Endodermal cell (in vitro differentiated cells): ENCODE measurements around the gene CLN6. TPM values are rescaled to one million over a fixed set of nuclear protein-coding genes. Genes with fewer than 3 reads are reported as not detected.

Experiments
- DNase-seq: peaks from one replicate; pipeline ENCODE4 v3.0.0-alpha.2; 2017
- H3K27ac ChIP-seq: 2 replicates; pipeline ENCODE4 v1.5.1; 2013; ENCODE audit warnings: mild to moderate bottlenecking, low read depth, low read length, moderate library complexity
- H3K27me3 ChIP-seq: 2 replicates; pipeline ENCODE4 v1.6.1; 2013; ENCODE audit warnings: mild to moderate bottlenecking, low read length, moderate library complexity; ENCODE audit not compliant: insufficient read depth, control insufficient read depth, poor library complexity, severe bottlenecking
- H3K36me3 ChIP-seq: 2 replicates; pipeline ENCODE4 v1.7.0; 2013; ENCODE audit warnings: mild to moderate bottlenecking, low read length, moderate library complexity; ENCODE audit not compliant: control insufficient read depth, insufficient read depth
- H3K4me1 ChIP-seq: one replicate; pipeline ENCODE4 v1.7.0; 2013; ENCODE audit warnings: low read length; ENCODE audit not compliant: control insufficient read depth, insufficient read depth
- H3K4me3 ChIP-seq: 2 replicates; pipeline ENCODE4 v1.5.1; 2013; ENCODE audit warnings: mild to moderate bottlenecking, low read length, moderate library complexity
- H3K9ac ChIP-seq: 2 replicates; pipeline ENCODE4 v1.6.1; 2013; ENCODE audit warnings: mild to moderate bottlenecking, low read length, moderate library complexity; ENCODE audit not compliant: poor library complexity, severe bottlenecking; ENCODE audit errors: extremely low read depth
- H3K9me3 ChIP-seq: 2 replicates; pipeline ENCODE4 v1.6.1; 2013; ENCODE audit warnings: mild to moderate bottlenecking, low read length, moderate library complexity; ENCODE audit not compliant: control insufficient read depth
- H3K27ac Mint-ChIP-seq: 2 replicates; pipeline ENCODE4 v1.8.0; 2020; ENCODE audit warnings: mixed read lengths
- H3K27me3 Mint-ChIP-seq: 2 replicates; pipeline ENCODE4 v1.8.0; 2021; ENCODE audit warnings: mild to moderate bottlenecking, mixed read lengths; ENCODE audit not compliant: insufficient read depth
- H3K36me3 Mint-ChIP-seq: 2 replicates; pipeline ENCODE4 v1.8.0; 2020; ENCODE audit warnings: low read depth, mixed read lengths
- H3K4me1 Mint-ChIP-seq: 2 replicates; pipeline ENCODE4 v1.8.0; 2020; ENCODE audit warnings: mixed read lengths
- H3K4me3 Mint-ChIP-seq: 2 replicates; pipeline ENCODE4 v1.8.0; 2020; ENCODE audit warnings: mild to moderate bottlenecking, moderate library complexity, mixed read lengths
- H3K9me3 Mint-ChIP-seq: 2 replicates; pipeline ENCODE4 v1.8.0; 2020; ENCODE audit warnings: mild to moderate bottlenecking, mixed read lengths
- WGBS, 2 experiments: methylation state at CpG; one replicate each; pipeline versions ENCODE4 v1.1.5 to v1.1.7; 2013; ENCODE audit warnings: missing lambda C conversion rate in 2 of 2, mixed read lengths in 1 of 2; ENCODE audit not compliant: insufficient coverage in 1 of 2, insufficient read length in 1 of 2; 5-methylcytosine and 5-hydroxymethylcytosine counted together
- total RNA-seq, 2 donors: library from RNA; stranded (reverse); fragmentation: NEBNext Ultra II Directional in 1 of 2; extraction: Animal tissue kit (Norgen Biotek cat#: 25700) in 1 of 2; gene quantifications; 2 replicates in 1 of 2; 3 replicates in 1 of 2; pipeline ENCODE4 v1.2.1, GENCODE V29; 2021
- TF ChIP-seq, protein P1 (sequence below): fragments of 200-600 bp; sonication (generic); conservative IDR thresholded peaks from 2 replicates; pipeline ENCODE4 v1.5.0; 2021; ENCODE audit warnings: antibody characterized with exemption, mild to moderate bottlenecking

The CLN6 gene
- total RNA-seq, 2 donors from 2014 or later = 51.6 to 59.6 TPM

DNA sequence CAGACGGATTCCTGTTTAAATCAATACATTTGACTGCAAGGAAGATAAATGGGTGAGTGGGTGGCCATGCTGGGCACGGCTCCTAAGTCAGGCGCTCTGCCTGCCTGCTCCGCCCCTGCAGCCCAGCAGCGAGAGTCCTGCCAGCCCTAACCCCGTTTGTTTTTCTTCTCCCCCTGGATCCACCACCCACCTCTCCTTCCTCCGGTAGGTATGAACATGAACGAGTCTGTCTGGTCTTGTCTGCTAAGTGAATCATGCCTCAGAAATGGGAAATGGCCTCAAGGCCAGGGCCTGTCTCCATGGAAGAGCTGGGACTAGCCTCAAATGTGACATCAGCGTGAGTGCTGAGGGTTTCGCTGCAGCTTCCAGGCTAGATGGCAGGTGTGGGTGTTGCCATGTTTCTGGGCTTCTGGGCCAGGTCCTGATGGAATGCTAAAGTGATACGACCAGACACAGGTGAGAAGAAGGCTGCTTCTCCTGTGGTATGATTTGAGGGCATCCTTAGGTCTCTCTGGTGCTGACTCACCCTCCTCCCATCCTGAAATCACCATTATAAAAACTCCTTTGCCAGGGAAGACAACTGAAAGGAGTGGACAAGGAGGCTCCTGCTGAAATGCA, 42.4 kb upstream of the CLN6 start:
- Mint-ChIP-seq H3K27me3 (no peaks in the 10 kb centered on the region), H3K36me3 (no peaks in the 10 kb centered on the region), H3K4me1 (peaks cover 22% of the 10 kb centered on the region), H3K4me3 (no peak overlapping the region), H3K9me3 (no peaks in the 10 kb centered on the region), H3K27ac (peak overlapping the region; percentile 33)
- no peak overlapping the region for H3K4me3 ChIP-seq
- no peaks in the 10 kb centered on the region for H3K4me1 ChIP-seq
- no peaks in the 10 kb centered on the region for H3K9me3 ChIP-seq
- TF ChIP-seq, protein P1, sequence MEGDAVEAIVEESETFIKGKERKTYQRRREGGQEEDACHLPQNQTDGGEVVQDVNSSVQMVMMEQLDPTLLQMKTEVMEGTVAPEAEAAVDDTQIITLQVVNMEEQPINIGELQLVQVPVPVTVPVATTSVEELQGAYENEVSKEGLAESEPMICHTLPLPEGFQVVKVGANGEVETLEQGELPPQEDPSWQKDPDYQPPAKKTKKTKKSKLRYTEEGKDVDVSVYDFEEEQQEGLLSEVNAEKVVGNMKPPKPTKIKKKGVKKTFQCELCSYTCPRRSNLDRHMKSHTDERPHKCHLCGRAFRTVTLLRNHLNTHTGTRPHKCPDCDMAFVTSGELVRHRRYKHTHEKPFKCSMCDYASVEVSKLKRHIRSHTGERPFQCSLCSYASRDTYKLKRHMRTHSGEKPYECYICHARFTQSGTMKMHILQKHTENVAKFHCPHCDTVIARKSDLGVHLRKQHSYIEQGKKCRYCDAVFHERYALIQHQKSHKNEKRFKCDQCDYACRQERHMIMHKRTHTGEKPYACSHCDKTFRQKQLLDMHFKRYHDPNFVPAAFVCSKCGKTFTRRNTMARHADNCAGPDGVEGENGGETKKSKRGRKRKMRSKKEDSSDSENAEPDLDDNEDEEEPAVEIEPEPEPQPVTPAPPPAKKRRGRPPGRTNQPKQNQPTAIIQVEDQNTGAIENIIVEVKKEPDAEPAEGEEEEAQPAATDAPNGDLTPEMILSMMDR = no peak
- DNase-seq = peak; percentile 62
- H3K27ac ChIP-seq = no peak overlapping the region
- H3K27me3 ChIP-seq = no peaks in the 10 kb centered on the region
- no peak overlapping the region for H3K9ac ChIP-seq
- no peaks in the 10 kb centered on the region for H3K36me3 ChIP-seq
- 70 to 73% methylated on average over 6 to 10 of the region's 11 CpGs for WGBS, 2 experiments

DNA sequence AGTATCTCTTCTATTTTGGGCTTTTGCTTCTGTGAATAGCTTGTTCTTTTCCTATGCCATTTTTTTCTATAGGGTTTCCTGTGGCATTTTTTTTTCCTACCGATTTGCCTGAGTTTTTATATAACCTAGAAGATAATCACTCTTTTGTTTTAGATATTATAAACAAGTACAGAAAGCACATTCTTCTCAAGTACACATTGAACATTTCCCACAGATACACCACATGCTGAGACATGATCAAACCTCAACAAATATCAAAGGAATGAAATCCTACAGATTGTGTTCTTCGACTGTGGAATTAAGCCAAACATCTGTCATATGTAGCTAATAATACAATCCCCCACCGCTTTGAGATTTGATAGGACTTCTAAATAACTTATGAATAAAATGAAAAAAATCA, 38.9 kb upstream of the CLN6 start:
- H3K4me3 Mint-ChIP-seq = no peak overlapping the region
- no peak overlapping the region for H3K9ac ChIP-seq
- TF ChIP-seq, protein P1 = no peak
- no peak for DNase-seq
- no peak overlapping the region for H3K4me3 ChIP-seq
- no peaks in the 10 kb centered on the region for H3K9me3 Mint-ChIP-seq
- no peaks in the 10 kb centered on the region for H3K36me3 ChIP-seq
- H3K36me3 Mint-ChIP-seq = no peaks in the 10 kb centered on the region
- 83% methylated on average over 1 of the region's 3 CpGs; no CpG with 5 or more reads in 1 of the 2 experiments for WGBS, 2 experiments
- H3K27ac ChIP-seq = no peak overlapping the region
- no peaks in the 10 kb centered on the region for H3K27me3 Mint-ChIP-seq
- H3K4me1 ChIP-seq = no peaks in the 10 kb centered on the region
- peaks cover 26% of the 10 kb centered on the region for H3K4me1 Mint-ChIP-seq
- no peaks in the 10 kb centered on the region for H3K9me3 ChIP-seq
- H3K27me3 ChIP-seq = no peaks in the 10 kb centered on the region
- H3K27ac Mint-ChIP-seq = no peak overlapping the region

DNA sequence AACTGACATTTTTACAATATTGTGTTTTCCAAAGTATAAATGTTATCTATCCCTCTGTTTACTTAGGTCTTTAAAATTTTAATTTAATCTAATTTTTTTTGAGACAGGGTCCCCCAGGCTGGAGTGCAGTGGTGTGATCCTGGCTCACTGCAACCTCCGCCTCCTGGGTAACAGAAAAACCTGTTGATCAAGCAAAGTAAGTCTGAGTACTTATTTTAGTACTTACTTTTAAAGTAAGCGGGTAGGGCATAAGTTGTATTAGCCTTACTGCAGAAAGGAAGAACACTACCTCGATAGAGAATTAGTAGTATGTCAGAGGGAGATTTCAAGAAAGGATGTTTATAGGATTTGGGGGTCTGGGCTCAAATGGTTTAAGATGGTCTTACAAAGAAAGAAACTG, 36.1 kb upstream of the CLN6 start:
- H3K9me3 Mint-ChIP-seq = no peaks in the 10 kb centered on the region
- H3K4me1 Mint-ChIP-seq = peaks cover 21% of the 10 kb centered on the region
- Histone ChIP-seq H3K4me3 (no peak overlapping the region), H3K36me3 (no peaks in the 10 kb centered on the region), H3K4me1 (no peaks in the 10 kb centered on the region), H3K9me3 (no peaks in the 10 kb centered on the region), H3K27me3 (no peaks in the 10 kb centered on the region), H3K27ac (no peak overlapping the region), H3K9ac (no peak overlapping the region)
- TF ChIP-seq, protein P1 = no peak
- H3K27ac Mint-ChIP-seq = no peak overlapping the region
- 89 to 100% methylated on average over 3 of the region's 3 CpGs for WGBS, 2 experiments
- H3K4me3 Mint-ChIP-seq = no peak overlapping the region
- no peaks in the 10 kb centered on the region for H3K27me3 Mint-ChIP-seq
- no peak for DNase-seq
- no peaks in the 10 kb centered on the region for H3K36me3 Mint-ChIP-seq
